Umbilical cord (tissue), 2 donors: ENCODE results near the gene PRKAG2. TPM values are rescaled to one million over a fixed set of nuclear protein-coding genes. Genes with fewer than 3 reads are reported as not detected.
"Not testable (repeated sequence)": the region's sequence is repeated elsewhere in the genome, so short reads cannot be mapped to it uniquely, and the experiment has no call there.

Source experiments
- DNase-seq: peaks from one replicate; pipeline ENCODE4 v3.0.0-alpha.2; 2015; ENCODE audit warnings: low spot score
- total RNA-seq: library from RNA; depleted of rRNA; stranded (reverse); fragments of >200 nt; gene quantifications from one replicate; pipeline ENCODE4 v1.2.3, GENCODE V29; 2014; ENCODE audit warnings: low replicate concordance; ENCODE audit not compliant: insufficient read depth

PRKAG2 gene
- total RNA-seq: 71.7 TPM

DNA sequence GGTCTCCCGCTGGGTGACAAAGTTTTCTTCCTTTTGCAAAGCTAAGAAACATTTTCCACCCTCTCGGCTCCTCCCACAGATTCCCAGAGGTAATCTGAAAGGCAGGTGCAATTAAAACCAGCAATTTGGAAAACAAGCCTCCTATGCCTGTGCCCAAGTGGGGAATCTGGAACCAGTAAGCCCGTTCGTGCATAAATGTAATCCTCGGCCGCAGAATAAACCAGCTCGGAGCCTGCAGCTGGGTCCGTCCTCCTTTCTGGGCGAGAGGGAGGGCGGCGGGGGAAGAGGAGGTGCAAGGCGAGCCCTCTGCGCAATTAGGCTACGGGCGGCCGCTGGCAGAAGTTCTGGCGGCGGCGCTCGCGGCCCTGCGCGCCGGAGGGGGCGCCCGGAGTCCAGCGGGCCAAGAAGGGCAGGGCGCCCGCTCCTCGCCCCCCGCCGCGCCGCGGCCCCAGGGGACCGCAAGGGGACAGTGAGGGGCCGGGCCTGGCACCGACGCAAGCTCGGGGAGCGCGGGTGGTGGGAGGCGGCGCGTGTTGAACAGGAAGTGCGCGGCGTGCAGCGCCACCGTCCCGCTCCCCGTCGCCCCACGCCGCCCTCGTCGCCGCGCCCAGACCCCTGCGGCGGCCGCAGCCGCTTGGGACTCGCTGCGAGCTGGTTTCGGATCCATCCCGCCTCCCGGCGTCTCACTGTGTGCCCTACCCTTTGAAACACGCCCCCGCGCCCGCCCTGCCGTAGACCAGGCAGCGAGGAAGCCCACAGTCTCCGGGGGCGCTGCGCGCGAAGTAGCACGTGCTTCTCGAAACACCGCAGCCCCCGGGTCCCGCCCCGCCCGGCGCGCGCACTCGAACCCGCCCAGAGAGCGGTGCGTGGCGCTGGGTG is at the start of gene PRKAG2:
Gene PRKAG2, minus strand, starts transcription at position 217 of the 879 bp plus-strand sequence. CDS start 495 bp downstream, outside the sequence.
- DNase-seq: peak; percentile 43

DNA sequence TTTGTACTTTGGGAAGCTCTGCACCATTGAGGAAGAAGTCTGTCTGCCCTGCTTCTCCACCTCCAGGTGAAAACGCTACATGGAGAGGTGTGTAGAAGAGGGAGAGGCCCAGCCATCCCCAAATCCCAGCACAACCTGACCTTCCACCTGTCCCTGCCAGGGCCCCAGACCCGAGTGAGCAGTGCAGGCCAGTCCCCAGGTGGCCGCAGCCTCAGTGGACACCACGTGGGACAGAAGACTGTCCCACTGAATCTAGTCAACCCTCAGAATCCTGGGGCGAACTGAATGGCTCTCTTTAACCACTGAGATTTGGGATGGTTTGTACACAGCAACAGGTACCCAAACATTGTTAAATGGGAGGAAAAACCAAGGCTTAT is 49.4 kb upstream of the PRKAG2 start:
- no peak for DNase-seq

DNA sequence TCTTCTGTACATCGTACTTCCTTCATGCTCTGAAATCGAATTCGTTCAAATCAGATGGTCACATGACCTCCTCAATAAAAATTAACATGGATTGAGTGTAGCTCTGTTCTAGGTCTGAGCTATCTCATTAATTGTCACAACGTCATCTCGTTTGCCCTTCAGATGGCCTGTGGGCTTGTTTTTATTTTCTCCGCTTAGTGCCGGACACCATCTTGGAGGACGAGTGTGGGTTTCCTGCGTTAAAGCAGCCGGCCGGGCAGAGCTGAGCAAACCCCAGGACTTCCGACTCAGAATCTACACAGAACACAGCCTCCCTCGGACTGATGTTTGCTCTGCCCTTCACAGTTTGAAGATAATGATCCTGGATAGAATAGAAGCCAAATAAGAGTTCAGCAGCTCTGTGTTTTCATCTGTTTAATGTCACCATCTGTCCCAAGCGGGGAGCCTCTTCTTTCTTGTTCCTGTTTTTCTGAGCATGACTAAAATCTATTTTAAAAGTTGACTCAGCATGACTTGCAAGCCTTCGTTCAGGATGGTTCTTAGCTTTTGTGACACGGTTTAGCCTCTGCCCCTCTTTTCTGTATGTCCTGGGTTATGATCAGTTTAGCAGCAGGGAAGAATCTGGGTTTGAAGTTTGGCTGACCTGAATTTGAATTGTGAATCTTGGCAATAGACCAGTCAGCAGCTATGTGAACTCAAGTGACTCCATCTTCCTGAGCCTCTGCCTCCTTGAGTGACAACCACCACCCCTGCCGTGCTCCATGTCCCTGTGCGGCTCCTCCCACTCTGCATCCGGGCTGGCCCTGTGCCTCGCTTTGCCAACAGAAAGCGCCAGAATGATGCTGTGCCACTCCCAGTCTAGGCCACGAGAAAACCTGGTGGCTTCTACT is 48.8 kb upstream of the PRKAG2 start:
- peak; percentile 75 for DNase-seq

DNA sequence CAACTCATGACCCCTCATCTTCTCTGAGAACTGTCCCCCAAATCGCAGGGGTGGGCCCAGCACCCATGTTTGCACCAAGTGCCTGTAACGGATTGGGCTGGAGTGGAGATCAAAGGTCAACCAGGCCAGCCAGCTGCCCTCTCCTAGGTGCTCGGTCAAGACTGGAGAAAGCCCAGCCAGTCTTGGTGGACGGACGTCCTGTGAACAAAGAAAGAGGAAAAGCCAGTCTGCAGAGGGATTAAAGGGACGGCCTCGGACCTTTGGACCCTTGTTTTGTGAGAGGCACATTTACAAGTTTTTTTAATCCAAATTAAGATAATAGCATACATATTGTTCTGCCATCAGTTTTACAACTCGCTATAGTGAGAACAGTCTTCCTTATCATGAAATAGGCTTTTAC is 47.6 kb upstream of the PRKAG2 start:
- no peak for DNase-seq

DNA sequence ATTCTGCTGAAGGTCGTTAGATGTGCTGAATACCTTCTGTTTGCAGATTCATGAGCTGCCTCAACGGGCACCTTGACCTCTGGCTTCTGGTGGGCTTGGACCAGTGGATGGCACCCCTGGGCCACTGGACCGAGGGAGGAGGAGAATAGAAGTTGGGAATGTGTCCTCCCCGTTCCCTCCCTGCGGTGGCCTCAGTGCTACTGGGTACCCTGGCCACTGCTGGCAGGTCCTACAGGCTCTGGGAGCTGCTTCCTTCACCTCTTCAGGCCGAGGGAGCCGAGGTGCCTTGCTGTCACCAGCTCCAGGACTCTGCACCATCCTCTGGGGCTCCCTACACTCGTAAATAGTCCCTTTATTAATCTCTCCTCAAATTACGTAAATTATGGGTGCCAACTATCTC is 47.1 kb upstream of the PRKAG2 start:
- DNase-seq: no peak

DNA sequence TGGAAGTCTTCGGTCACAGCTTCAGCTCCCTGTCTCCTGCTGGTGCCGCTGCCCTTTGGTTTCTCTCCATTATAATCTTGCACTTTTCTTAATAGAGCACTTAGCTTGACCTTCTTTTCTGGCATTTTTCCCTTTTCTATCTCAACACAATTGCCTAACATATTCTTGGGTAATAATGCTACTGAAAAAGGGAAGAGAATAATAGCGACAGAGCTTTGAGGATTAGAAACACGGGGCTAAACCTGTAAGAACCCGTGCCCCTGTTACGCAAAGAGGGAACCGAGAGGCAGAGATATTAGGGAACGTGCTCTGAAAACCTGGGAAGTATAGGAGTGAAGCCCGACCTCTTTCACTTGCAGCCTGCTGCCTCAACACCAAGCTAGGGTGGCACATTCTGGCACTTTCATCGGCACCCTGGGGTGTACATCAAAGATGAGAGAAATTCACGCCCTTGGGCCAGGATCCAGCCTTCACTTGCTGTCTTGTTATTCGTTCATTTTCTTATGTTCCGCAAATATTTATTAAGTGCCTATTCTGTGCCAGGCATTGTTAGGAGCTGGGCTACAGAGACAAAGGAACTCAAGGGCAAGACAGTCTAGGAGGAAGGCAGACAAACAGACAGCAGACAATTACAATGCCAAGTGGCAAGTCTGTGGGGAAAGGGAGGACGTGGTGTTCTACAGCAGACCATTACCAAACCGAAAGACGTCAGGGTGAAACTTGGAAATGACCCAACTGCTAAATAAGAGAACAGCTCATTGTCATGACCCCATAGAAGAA is 46.4 kb upstream of the PRKAG2 start:
- peak; percentile 33 for DNase-seq

DNA sequence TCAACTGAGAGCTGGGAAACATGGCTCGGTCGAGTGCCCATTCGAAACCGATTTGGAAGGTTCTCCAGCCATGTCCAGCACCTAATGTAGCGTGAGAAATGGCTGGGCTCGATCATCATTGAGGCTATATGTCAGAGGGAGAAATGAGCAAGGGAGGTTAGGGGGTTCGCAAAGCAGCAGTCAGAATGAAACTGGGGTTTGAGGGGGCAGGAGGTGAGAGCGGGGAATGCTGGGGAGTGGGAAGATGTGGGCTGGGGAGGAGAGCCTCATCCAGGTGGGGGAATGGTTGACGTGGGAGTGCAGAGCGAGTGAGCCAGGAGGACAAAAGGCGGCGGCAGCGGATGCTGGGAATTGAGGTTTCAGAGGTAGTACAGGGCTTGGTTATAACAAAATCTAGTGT is 44.5 kb upstream of the PRKAG2 start:
- DNase-seq: no peak

DNA sequence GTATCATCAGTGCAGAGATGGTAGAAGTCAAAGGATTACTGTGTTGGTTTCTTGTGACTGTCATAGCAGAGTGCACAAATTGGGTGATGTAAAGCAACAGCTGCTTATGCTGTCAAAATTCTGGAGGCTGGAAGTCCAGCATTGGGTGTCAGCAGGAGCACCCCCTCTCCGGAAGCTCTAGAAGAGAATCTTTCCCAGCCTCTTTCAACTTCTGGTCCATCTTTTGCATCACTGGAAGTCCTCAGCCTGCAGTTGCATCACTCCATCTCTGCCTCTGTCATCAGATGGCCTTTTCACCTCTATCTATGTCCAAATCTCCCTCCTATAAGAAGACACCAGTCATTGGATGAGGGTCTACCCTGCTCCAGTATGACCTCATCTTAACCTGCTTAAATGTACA is 43.6 kb upstream of the PRKAG2 start:
- DNase-seq: no peak

DNA sequence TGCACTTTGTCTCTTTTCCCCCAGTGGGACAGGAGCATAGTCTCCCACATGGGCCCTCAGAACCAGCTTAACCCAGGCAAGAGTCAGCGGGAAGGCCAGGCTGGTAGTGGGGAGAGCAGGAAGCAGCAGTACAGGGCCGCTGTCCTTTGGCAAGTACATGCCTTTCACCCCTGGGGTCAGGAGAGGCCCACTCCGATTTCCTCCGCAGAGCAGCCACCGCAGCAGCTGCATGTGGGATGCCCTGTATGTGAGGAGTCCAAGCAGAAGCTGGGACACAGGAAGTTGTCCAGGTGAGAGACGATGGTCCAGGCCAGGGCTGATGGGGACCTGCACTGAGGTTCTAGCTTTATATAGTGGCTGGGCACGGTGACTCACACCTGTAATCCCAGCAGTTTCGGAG is 42.7 kb upstream of the PRKAG2 start:
- no peak for DNase-seq

DNA sequence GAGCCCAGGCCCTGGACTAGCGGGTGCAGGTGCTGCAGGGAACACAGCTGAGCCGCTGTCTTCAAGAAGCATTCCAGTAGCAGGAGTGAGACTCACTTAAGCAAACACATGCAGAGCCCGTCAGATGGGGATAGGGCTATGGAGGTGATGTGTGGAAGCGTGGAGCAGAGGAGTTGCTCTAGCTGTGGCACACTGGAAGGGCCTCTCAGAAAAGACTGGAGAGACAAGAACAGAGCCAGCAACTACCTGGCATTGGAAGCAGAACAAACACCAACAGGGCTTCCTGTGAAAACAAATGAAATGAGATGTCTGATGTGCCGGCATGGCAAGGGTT is 41.6 kb upstream of the PRKAG2 start:
- no peak for DNase-seq

DNA sequence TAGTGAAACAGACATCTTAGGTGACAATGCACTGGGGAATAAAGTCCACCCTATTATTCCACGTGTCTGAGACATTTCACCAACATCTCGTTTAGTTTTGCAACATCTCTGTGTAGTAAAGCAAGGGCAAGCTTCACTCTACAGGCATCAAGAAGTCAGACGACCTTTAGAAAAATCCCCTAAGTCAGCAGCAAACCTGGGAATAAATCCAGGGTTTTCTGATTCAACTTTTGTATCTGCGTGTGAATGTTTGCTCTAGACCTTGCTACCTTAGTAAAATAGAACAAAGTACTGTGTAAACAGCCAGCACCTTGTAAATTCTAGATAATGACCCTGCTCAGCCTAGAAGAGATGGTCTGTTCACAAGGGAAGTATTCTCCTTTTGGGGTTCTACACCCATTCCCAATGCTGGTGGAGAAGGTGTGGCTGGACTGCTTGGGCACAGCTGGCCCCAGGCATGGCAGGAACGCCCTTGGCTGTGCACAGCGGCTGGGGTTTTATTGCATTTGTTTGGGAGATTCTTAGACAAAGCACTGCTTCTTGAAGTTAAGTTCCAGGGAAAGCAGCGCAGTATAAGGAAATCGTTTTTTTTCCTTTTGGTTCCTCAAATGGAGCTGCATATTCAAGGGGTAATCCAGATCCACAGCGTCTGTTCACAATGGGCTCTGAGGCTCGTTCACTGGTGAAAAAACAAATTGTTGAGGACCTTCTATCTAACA is 41.0 kb upstream of the PRKAG2 start:
- DNase-seq: no peak

DNA sequence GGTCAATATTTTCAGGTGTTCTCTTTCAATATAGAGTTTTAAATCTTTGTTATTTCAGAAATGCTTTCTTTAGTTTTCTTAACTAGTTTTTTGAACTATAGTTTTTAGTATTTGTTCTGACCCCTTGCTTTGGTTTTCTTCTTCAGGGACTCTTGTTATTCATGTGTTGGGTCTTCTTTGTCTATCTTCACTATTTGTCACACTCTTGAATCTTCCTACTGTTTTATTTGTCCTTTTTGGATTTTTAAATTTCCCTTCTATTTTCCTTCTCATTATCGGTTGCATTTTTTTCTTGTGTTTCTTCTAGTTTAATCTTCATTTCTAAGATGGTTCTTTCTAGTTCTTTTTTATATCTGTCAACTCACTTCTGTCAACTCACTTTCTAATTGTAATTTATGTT is 37.1 kb upstream of the PRKAG2 start:
- no peak for DNase-seq

DNA sequence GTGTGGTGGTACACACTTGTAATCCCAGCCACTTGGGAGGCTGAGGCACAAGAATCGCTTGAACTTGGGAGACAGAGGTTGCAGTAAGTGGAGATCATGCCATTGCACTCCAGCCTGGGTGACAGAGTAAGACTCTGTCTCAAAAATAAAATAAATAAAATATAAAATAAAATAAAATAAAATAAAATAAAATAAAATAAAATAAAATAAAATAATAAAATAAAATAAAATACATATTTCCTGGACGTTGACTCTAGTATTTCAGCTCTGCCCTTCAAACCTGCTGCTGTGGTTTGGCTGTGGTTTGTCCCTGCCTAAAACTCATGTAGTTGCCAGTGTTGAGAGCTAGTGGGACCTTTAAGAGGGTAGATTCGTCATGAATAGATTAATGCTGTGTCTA is 33.7 kb upstream of the PRKAG2 start:
- DNase-seq: not testable (repeated sequence)

DNA sequence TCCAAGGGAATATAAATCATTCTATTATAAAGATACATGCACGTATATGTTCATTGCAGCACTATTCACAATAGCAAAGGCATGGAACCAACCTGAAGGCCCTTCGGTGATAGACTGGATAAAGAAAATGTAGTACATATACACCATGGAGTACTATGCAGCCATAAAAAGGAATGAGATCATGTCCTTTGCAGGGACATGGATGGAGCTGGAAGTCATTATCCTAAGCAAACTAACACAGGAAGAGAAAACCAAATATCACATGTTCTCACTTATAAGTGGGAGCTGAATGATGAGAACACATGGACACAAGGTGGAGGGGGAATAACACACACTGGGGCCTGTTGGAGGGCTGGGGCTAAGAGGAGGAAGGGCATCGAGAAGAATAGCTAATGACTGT is 30.2 kb upstream of the PRKAG2 start:
- DNase-seq: not testable (repeated sequence)

DNA sequence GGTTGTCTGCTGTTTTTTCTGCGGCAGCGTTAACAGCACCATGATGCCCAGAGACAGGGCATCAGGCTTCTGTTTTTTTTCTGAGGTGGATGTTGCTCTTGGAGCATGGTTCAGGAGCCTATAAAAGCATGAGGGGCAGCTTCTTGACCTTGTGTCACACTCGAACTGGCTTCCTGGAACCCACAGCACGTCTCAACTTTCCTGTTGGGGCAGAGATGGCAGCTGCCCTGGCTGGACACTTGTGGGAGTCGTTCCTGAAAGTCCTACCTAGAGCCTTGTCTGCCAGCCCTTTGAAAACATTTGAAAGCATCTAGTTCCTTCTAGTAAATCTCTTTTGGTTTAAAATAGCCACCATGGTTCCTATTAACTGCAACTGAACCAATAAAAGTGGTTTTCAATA is 28.9 kb upstream of the PRKAG2 start:
- no peak for DNase-seq

DNA sequence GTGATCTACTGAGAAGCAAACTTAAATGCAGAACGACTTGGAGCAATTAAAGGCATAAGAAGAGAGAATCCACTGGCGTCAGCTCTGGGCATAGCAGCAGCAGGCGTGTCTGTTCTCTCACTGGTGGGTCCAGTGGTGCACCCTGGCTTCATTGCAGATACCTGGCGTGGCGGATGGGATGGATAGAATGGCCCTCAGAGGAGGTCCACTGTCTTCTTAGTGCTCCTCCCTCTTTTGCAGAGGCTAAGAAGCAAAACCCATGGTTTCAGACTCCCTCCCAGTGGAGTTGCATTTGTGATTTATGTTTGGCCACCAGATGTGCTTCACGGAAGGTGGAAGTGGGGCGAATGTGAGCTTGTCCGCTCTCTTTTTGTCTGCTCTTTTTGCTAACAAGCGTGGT is 28.4 kb upstream of the PRKAG2 start:
- DNase-seq: no peak

DNA sequence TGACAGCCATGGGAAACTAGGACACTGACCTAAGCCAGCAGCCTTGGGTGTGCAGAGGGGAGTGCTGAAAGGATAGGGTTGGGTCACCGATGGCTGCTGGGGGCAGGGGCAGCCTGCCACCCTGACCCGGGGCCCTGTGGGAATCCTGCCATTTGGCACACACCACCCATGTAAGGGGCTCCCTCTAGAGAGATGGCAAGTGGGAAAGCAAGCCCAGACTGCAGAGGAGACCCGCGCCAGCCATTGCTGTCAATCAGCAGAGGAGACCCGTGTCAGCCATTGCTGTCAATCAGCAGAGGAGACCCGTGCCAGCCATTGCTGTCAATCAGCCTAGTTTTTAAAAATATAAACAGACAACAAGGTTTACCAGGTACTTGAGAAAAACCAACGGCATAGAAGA is 27.4 kb upstream of the PRKAG2 start:
- no peak for DNase-seq

DNA sequence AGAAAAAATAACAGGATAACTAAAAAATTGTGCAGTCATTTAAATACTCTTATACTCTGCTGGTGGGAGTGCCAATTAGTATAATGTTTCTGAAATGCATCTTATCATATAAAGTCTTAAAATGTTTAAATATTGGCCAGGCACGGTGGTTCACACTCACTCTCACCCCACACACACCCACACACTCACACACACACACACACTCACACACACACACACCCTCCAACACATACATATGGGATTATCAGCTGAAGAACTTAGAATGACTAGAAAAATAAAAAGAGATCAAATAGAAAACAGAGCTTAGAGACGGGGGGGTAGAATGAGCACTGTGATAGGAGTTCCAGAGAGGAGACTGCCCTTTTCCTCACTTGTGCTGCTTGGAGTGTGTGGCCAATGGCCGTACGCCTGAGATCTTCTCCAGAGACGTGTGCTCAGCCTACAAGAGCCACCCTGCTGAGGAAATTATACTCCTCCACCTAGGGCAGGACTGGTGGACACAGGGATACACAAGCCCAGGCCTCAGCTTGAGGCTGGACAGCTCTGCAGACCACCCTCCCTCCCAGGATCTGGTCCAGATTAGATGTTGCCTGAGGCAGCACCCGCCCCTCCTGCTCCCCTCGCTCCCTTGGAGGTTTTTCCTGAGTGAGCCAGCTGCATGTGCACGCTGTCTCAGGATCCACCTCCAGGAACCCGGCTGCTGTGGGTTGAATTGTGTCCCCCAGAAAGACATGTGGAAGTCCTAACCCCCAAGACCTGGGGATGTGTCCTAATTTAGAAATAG is 26.5 kb upstream of the PRKAG2 start:
- DNase-seq: no peak

DNA sequence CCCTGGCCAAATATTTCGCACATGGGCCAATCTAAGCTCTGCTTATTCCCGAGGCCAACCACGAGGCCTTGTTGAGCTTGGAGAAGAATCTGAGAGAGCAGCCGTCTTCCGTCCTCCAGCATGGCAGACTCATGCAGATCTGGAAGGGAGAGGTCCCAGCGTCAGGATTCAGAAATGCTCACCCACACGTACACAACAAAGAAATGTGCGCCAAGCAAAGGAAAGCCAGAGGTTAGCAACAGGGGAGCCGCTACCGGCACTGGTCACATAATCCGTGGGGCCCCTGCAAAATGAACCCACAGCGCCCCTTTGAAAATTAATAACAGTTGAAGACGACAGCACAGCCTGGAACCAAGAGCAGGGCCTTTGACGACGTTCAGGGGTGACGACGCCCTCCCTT is 25.4 kb upstream of the PRKAG2 start:
- DNase-seq: no peak

DNA sequence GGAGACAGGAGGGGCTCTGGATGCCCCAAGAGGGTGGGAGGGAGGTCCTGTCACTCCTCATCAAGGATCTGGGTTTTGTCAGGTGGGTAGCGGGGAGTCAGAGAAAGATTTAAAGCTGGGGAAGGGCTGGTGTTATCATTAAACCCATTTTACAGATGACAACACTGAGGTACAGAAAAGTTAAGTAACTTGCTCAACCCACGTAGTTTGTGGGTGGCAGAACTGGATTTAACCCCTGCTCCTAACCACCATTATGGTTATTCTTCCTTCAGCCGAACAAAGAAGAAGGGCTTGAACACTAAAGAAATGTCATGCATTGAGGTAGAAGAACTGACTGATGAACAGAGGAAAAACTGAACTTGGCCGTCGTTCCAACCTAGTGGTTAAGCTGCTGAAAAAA is 24.9 kb upstream of the PRKAG2 start:
- no peak for DNase-seq
